ENCODE measurements around the gene CEP20.

Gene CEP20

DNA sequence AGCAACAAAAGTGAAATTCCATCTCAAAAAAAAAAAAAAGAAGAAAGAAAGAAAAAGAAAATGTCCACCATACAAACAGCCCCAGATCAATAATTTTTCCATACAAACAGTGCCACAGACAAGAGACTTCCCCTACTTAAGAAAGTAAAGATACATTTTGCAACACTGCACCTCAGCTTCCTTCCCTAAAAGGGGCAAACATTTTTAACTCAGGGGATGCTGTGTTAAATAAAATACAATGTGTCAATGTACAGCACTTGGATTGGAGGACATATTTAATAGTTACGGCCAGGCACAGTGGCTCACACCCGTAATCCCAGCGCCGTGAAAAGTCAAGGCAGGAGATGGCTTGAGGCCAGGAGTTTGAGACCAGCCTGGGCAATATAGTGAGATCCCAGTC is 53.9 kb downstream of the CEP20 start:
- no peak for TF ChIP-seq CTCF (IDR thresholded peaks at IDR 0.05; ENCODE audit: insufficient read depth, low read depth, low read length, missing control alignments)
- no peak overlapping the region for H3K4me3 ChIP-seq (ENCODE audit: low read depth, low read length)
- DNase-seq (ENCODE audit: low read depth) = no peak

- no peak for TF ChIP-seq CTCF (IDR thresholded peaks at IDR 0.05; ENCODE audit: insufficient read depth, low read depth, low read length, missing control alignments)
- H3K4me3 ChIP-seq (ENCODE audit: low read depth, low read length) = no peak overlapping the region
- DNase-seq (ENCODE audit: low read depth) = no peak
Observed at GRCh38 chr16:15833541-15833940, 54.9 kb downstream of the CEP20 start.

DNA sequence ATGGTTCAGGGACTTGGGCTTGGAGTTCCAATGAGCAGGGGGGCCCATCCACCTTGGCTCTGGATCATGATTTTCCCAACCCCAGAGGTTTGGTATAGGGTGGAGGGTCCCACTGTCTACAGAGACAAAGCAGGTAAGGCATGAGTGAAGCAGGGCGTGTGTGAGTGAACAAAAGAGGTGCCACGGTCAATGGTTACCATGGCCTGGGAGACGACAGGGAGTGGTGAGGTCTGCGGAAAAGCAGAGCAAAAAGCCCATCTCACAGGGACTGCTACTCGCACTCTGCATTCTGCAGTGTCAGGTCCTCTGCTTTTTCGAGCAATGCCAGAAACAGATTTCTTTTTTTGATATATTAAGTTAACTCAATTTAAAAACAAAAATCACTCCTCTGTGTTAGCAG is 56.2 kb downstream of the CEP20 start:
- no peak for TF ChIP-seq CTCF (IDR thresholded peaks at IDR 0.05; ENCODE audit: insufficient read depth, low read depth, low read length, missing control alignments)
- H3K4me3 ChIP-seq (ENCODE audit: low read depth, low read length) = no peak overlapping the region
- no peak for DNase-seq (ENCODE audit: low read depth)

- no peak for DNase-seq (ENCODE audit: low read depth)
- TF ChIP-seq CTCF (IDR thresholded peaks at IDR 0.05; ENCODE audit: insufficient read depth, low read depth, low read length, missing control alignments) = no peak
Observed at GRCh38 chr16:15830832-15831451, 57.5 kb downstream of the CEP20 start.

GRCh38 chr16:15829460-15829859 is 58.9 kb downstream of the CEP20 start:
- no peak for DNase-seq (ENCODE audit: low read depth)
- TF ChIP-seq CTCF (IDR thresholded peaks at IDR 0.05; ENCODE audit: insufficient read depth, low read depth, low read length, missing control alignments) = no peak
- H3K4me3 ChIP-seq (ENCODE audit: low read depth, low read length) = no peak overlapping the region

More at GRCh38 chr16:15830832-15831451, 57.5 kb downstream of the CEP20 start:
- H3K4me3 ChIP-seq (ENCODE audit: low read depth, low read length) = no peak overlapping the region

DNA sequence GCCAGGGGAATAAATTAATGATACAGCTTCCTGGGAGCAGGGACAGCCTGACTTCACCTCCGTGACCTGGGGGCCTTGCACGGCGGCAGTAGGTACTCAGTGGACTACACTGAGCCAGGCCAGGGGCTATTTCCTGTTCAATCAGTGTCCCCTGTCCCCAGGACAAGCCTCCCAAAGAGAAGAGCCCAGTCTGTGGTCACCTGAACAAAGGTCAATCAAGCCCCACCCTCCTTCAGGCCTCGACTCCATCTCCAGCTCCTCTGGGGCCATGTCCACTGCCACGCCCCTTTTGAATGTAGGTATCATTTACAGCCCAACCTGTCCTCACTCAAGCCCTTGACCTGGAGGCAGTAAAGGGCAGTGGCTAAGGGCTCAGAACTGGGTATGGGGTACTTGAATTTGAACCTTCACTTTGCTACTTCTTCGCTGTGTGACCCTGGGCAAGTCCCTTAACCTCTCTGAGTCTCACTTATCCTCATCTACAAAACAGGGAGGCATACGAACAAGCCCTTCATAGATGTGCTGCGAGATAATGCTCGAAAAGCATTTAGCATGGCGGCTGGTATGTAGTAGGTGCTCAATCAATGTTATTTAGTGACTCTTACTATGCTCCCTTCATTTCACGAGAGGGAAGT is 60.6 kb downstream of the CEP20 start:
- no peak overlapping the region for H3K4me3 ChIP-seq (ENCODE audit: low read depth, low read length)
- DNase-seq (ENCODE audit: low read depth) = no peak
- no peak for TF ChIP-seq CTCF (IDR thresholded peaks at IDR 0.05; ENCODE audit: insufficient read depth, low read depth, low read length, missing control alignments)

DNA sequence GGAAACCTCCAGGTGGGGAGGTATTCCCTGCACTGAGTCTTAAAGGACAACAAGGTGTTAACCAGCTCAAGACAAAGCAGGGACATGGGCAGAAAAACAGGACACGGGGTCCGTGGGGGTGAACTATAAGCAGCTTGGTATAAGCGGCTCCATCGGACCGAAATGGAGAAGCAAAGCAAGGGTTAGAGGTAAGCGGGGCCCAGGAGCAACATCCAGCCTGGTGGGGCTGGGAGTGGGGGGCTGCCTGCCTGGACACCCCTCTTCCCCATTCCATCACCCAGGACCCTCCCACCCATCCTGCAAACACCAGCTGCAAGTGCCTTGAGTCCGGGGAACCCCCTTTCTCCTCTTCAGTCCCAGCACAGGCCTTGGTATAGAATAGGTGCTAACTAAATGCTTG is 61.1 kb downstream of the CEP20 start:
- H3K4me3 ChIP-seq (ENCODE audit: low read depth, low read length) = no peak overlapping the region
- DNase-seq (ENCODE audit: low read depth) = no peak
- no peak for TF ChIP-seq CTCF (IDR thresholded peaks at IDR 0.05; ENCODE audit: insufficient read depth, low read depth, low read length, missing control alignments)

All from GM12865 (cell line).